H1 (cell line): Measurements from ENCODE around the gene MORC4. TPM values are rescaled to one million over a fixed set of nuclear protein-coding genes. Genes with fewer than 3 reads are reported as not detected.
"Not testable (repeated sequence)": the region's sequence is repeated elsewhere in the genome, so short reads cannot be mapped to it uniquely, and the experiment has no call there.

ENCODE experiments used
- CTCF ChIA-PET: fragments of 300-600 bp; sonication (Branson Sonifier 250); formaldehyde crosslinking; loops from one replicate; lab custom pipeline; 2021; ENCODE audit not compliant: partially characterized antibody; lab: Charles Lee
- POLR2A ChIA-PET: fragments of 300-600 bp; sonication (Branson Sonifier 250); formaldehyde crosslinking; loops from one replicate; lab custom pipeline; 2021; ENCODE audit warnings: inconsistent platforms; ENCODE audit not compliant: partially characterized antibody; lab: Charles Lee
- DNase-seq, 2 experiments: peaks; one replicate each; pipeline versions ENCODE4 v3.0.0 to v3.0.0-alpha.2; 2010 to 2022; ENCODE audit warnings: low spot score in 2 of 2, low read depth in 1 of 2, mixed read lengths in 1 of 2
- FAIRE-seq: peaks from 2 replicates; lab custom pipeline; 2011; peaks lifted over from hg19 to GRCh38; lab: Jason Lieb, UNC
- H2AFZ ChIP-seq: 2 replicates; pipeline ENCODE4 v1.8.1; 2012; ENCODE audit warnings: low read length, inconsistent platforms
- H2AK5ac ChIP-seq: 2 replicates; pipeline ENCODE4 v1.6.1; 2013; ENCODE audit warnings: low read depth, low read length
- H2BK120ac ChIP-seq: replicated peaks from 2 replicates; pipeline ENCODE3; 2013; ENCODE audit warnings: low read depth, low read length, inconsistent platforms
- H2BK12ac ChIP-seq: 2 replicates; pipeline ENCODE4 v1.6.1; 2013; ENCODE audit warnings: low read depth, low read length
- H2BK15ac ChIP-seq: 2 replicates; pipeline ENCODE4 v1.6.1; 2013; ENCODE audit warnings: low read length
- H2BK20ac ChIP-seq: 2 replicates; pipeline ENCODE4 v1.6.1; 2013; ENCODE audit warnings: low read length
- H2BK5ac ChIP-seq: 2 replicates; pipeline ENCODE4 v1.6.1; 2013; ENCODE audit warnings: low read depth, low read length
- H3K14ac ChIP-seq: 2 replicates; pipeline ENCODE4 v1.6.1; 2013; ENCODE audit warnings: inconsistent platforms; ENCODE audit not compliant: insufficient read length
- H3K18ac ChIP-seq: 2 replicates; pipeline ENCODE4 v1.6.1; 2013; ENCODE audit warnings: low read length; ENCODE audit errors: extremely low read depth
- H3K23ac ChIP-seq: 2 replicates; pipeline ENCODE4 v1.6.1; 2013; ENCODE audit warnings: inconsistent platforms; ENCODE audit not compliant: insufficient read length
- H3K23me2 ChIP-seq: 2 replicates; pipeline ENCODE4 v1.6.1; 2013; ENCODE audit warnings: low read depth, low read length
- H3K27ac ChIP-seq: 2 replicates; pipeline ENCODE4 v1.6.1; 2011; ENCODE audit warnings: low read depth, low read length, inconsistent platforms
- H3K27me3 ChIP-seq, 4 experiments: replicated peaks in 1 of 4; 1 replicate in 1 of 4; 2 replicates in 3 of 4; pipeline versions ENCODE4 v1.6.1 to v1.8.1; 2011 to 2013; ENCODE audit warnings: low read length in 3 of 4, mild to moderate bottlenecking in 3 of 4, inconsistent platforms in 2 of 4, mixed read lengths in 2 of 4, moderate library complexity in 1 of 4; ENCODE audit not compliant: control insufficient read depth in 3 of 4, insufficient read depth in 3 of 4; ENCODE audit errors: extremely low read depth in 1 of 4
- H3K36me3 ChIP-seq, 4 experiments: 2 replicates each; pipeline versions ENCODE4 v1.6.1 to v1.8.1; 2011 to 2013; ENCODE audit warnings: mild to moderate bottlenecking in 4 of 4, low read length in 3 of 4, moderate library complexity in 2 of 4, control low read depth in 1 of 4, inconsistent platforms in 1 of 4; ENCODE audit not compliant: insufficient read depth in 4 of 4, control insufficient read depth in 2 of 4
- H3K4ac ChIP-seq: replicated peaks from 2 replicates; pipeline ENCODE3; 2013; ENCODE audit warnings: low read length, low read depth, mixed read lengths, inconsistent platforms; ENCODE audit not compliant: insufficient read length
- H3K4me1 ChIP-seq, 4 experiments: replicated peaks in 1 of 4; 1 replicate in 1 of 4; 2 replicates in 3 of 4; pipeline versions ENCODE4 v1.6.1 to v1.8.1; 2011 to 2013; ENCODE audit warnings: low read length in 3 of 4, inconsistent platforms in 2 of 4, mixed read lengths in 1 of 4; ENCODE audit not compliant: insufficient read depth in 4 of 4, control insufficient read depth in 3 of 4
- H3K4me2 ChIP-seq, 2 experiments: 2 replicates each; pipeline versions ENCODE4 v1.6.1 to v1.8.1; 2011 to 2013; ENCODE audit warnings: low read depth in 2 of 2, low read length in 2 of 2, control low read depth in 1 of 2, inconsistent platforms in 1 of 2, mild to moderate bottlenecking in 1 of 2; ENCODE audit not compliant: insufficient read depth in 1 of 2
- H3K4me3 ChIP-seq, 4 experiments: fragments of 200-600, 300-600 bp in 1 of 4; sonication (generic), shearing (Covaris generic), sonication (Bioruptor Twin) in 1 of 4; 2 replicates each; pipeline versions ENCODE4 v1.5.1 to v1.8.1; 2011 to 2016; ENCODE audit warnings: low read length in 4 of 4, low read depth in 3 of 4, control low read depth in 2 of 4, inconsistent platforms in 2 of 4, mild to moderate bottlenecking in 2 of 4, mixed read lengths in 1 of 4, moderate library complexity in 1 of 4; ENCODE audit not compliant: insufficient read depth in 2 of 4; ENCODE audit errors: extremely low read depth in 1 of 4
- H3K56ac ChIP-seq: replicated peaks from 2 replicates; pipeline ENCODE3; 2013; ENCODE audit warnings: low read depth, mild to moderate bottlenecking, mixed read lengths, low read length, inconsistent platforms; ENCODE audit not compliant: insufficient read length
- H3K79me1 ChIP-seq: 2 replicates; pipeline ENCODE4 v1.6.1; 2013; ENCODE audit warnings: low read depth, low read length, control low read depth
- H3K79me2 ChIP-seq, 2 experiments: 2 replicates each; pipeline versions ENCODE4 v1.6.1 to v1.8.1; 2012 to 2013; ENCODE audit warnings: low read length in 2 of 2, mild to moderate bottlenecking in 2 of 2, inconsistent platforms in 1 of 2; ENCODE audit not compliant: insufficient read depth in 2 of 2, control insufficient read depth in 1 of 2
- H3K9ac ChIP-seq, 4 experiments: replicated peaks in 1 of 4; 1 replicate in 1 of 4; 2 replicates in 3 of 4; pipeline versions ENCODE4 v1.6.1 to v1.8.1; 2011 to 2013; ENCODE audit warnings: low read depth in 3 of 4, low read length in 3 of 4, control low read depth in 2 of 4, mild to moderate bottlenecking in 2 of 4, moderate library complexity in 2 of 4, inconsistent platforms in 1 of 4; ENCODE audit errors: extremely low read depth in 1 of 4
- H3K9me3 ChIP-seq, 2 experiments: 2 replicates each; pipeline versions ENCODE4 v1.6.1 to v1.8.1; 2012 to 2013; ENCODE audit warnings: mild to moderate bottlenecking in 2 of 2, moderate library complexity in 2 of 2, control low read depth in 1 of 2, inconsistent platforms in 1 of 2, low read depth in 1 of 2, low read length in 1 of 2, mixed read lengths in 1 of 2; ENCODE audit not compliant: insufficient read depth in 2 of 2
- H4K20me1 ChIP-seq, 2 experiments: replicated peaks in 1 of 2; 2 replicates each; pipeline versions ENCODE3 to v1.8.1; 2011 to 2013; ENCODE audit warnings: inconsistent platforms in 2 of 2, low read length in 2 of 2, mild to moderate bottlenecking in 1 of 2; ENCODE audit not compliant: insufficient read depth in 2 of 2, control insufficient read depth in 1 of 2
- H4K5ac ChIP-seq: 2 replicates; pipeline ENCODE4 v1.6.1; 2013; ENCODE audit warnings: low read length, low read depth, mixed read lengths, inconsistent platforms; ENCODE audit not compliant: insufficient read length
- H4K8ac ChIP-seq: 2 replicates; pipeline ENCODE4 v1.8.0; 2013; ENCODE audit warnings: mild to moderate bottlenecking, moderate library complexity, low read length, inconsistent platforms; ENCODE audit not compliant: insufficient read depth; ENCODE audit errors: extremely low read depth
- H4K91ac ChIP-seq: replicated peaks from 2 replicates; pipeline ENCODE3; 2013; ENCODE audit warnings: low read length, mixed read lengths, inconsistent platforms; ENCODE audit not compliant: insufficient read length
- WGBS, 2 experiments: shearing (Covaris generic) in 1 of 2; methylation state at CpG; one replicate each; pipeline versions ENCODE4 v1.1.6 to v1.1.7; 2013 to 2015; ENCODE audit warnings: low lambda C conversion rate in 2 of 2, mixed read lengths in 2 of 2, inconsistent platforms in 1 of 2, low coverage in 1 of 2, missing lambda C conversion rate in 1 of 2; ENCODE audit not compliant: insufficient replicate concordance in 2 of 2, insufficient coverage in 1 of 2, insufficient read length in 1 of 2; ENCODE audit errors: extremely low coverage in 1 of 2, missing lambda C conversion rate in 1 of 2; 5-methylcytosine and 5-hydroxymethylcytosine counted together
- polyA plus RNA-seq, 7 experiments: library from polyadenylated mRNA; depleted of rRNA in 3 of 7; stranded (reverse) in 5 of 7; unstranded in 2 of 7; fragments of >200 nt in 5 of 7; fragments of 200-250 nt in 2 of 7; gene quantifications; 1 replicate in 5 of 7; 2 replicates in 1 of 7; 4 replicates in 1 of 7; pipeline versions ENCODE4 v1.2.1 to v1.2.3, GENCODE V29; 2011 to 2013; ENCODE audit warnings: missing spikeins in 2 of 7, mixed read lengths in 2 of 7
- total RNA-seq: library from RNA; stranded (reverse); fragmentation: NEBNext Ultra II Directional; extraction: Animal tissue kit (Norgen Biotek cat#: 25700); gene quantifications from 2 replicates; pipeline ENCODE4 v1.2.1, GENCODE V29; 2021

Gene MORC4
- total and polyA plus RNA-seq, 2 of the 8 experiments (the other 6 are each of a cell fraction or from before 2014, with no cell fraction given) = 1.4 to 2.5 TPM

DNA sequence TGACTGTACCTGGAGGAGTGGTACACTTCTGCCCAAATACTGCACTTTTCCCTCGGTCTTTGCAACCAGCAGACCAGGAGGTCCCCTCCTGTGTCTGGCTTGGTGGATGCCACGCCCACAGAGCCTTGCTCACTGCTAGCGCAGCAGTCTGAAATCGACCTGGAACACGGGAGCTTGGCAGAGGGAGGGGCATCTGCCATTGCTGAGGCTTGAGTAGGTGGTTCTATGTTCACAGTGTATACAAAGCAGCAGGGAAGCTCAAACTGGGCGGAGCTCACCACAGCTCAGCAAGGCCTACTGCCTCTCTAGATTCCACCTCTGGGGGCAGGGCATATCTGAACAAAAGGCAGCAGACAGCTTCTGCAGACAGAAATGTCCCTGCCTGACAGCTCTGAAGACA, 33.5 kb downstream of the MORC4 start:
- H3K18ac ChIP-seq, H3K27me3 ChIP-seq, H2BK120ac ChIP-seq, H2AFZ ChIP-seq, H4K20me1 ChIP-seq, H2AK5ac ChIP-seq, H2BK15ac ChIP-seq, H3K36me3 ChIP-seq, H3K9me3 ChIP-seq, H3K4ac ChIP-seq, H3K79me1 ChIP-seq, H3K23me2 ChIP-seq, H3K23ac ChIP-seq, H3K9ac ChIP-seq, H3K79me2 ChIP-seq, H4K91ac ChIP-seq, H2BK12ac ChIP-seq, H3K14ac ChIP-seq, FAIRE-seq, H2BK5ac ChIP-seq, H3K4me1 ChIP-seq, H3K27ac ChIP-seq, POLR2A ChIA-PET, H4K5ac ChIP-seq, H3K56ac ChIP-seq, H3K4me2 ChIP-seq, H2BK20ac ChIP-seq, H3K4me3 ChIP-seq: not testable (repeated sequence)
- 86% methylated on average over 1 of the region's 6 CpGs; no CpG with 5 or more reads in 1 of the 2 experiments for WGBS, 2 experiments
- H4K8ac ChIP-seq = peak overlapping the region; percentile 25; the same call in 1 of the 2 replicates
- CTCF ChIA-PET = interaction anchor here (1.1 kb wide), 1 partner anchor 73 kb away, joined by 3 read pairs; no protein-coding TSS in a partner anchor
- DNase-seq = peak in 1 of 2 experiments; percentile 3
